Endodermal cell (in vitro differentiated cells): ENCODE measurements around the gene TAF3. TPM values are rescaled to one million over a fixed set of nuclear protein-coding genes. Genes with fewer than 3 reads are reported as not detected.

Experiments used
- DNase-seq: peaks from one replicate; pipeline ENCODE4 v3.0.0-alpha.2; 2017
- H3K27ac ChIP-seq: 2 replicates; pipeline ENCODE4 v1.5.1; 2013; ENCODE audit warnings: mild to moderate bottlenecking, low read depth, low read length, moderate library complexity
- H3K27me3 ChIP-seq: 2 replicates; pipeline ENCODE4 v1.6.1; 2013; ENCODE audit warnings: mild to moderate bottlenecking, low read length, moderate library complexity; ENCODE audit not compliant: insufficient read depth, control insufficient read depth, poor library complexity, severe bottlenecking
- H3K36me3 ChIP-seq: 2 replicates; pipeline ENCODE4 v1.7.0; 2013; ENCODE audit warnings: mild to moderate bottlenecking, low read length, moderate library complexity; ENCODE audit not compliant: control insufficient read depth, insufficient read depth
- H3K4me1 ChIP-seq: one replicate; pipeline ENCODE4 v1.7.0; 2013; ENCODE audit warnings: low read length; ENCODE audit not compliant: control insufficient read depth, insufficient read depth
- H3K4me3 ChIP-seq: 2 replicates; pipeline ENCODE4 v1.5.1; 2013; ENCODE audit warnings: mild to moderate bottlenecking, low read length, moderate library complexity
- H3K9ac ChIP-seq: 2 replicates; pipeline ENCODE4 v1.6.1; 2013; ENCODE audit warnings: mild to moderate bottlenecking, low read length, moderate library complexity; ENCODE audit not compliant: poor library complexity, severe bottlenecking; ENCODE audit errors: extremely low read depth
- H3K9me3 ChIP-seq: 2 replicates; pipeline ENCODE4 v1.6.1; 2013; ENCODE audit warnings: mild to moderate bottlenecking, low read length, moderate library complexity; ENCODE audit not compliant: control insufficient read depth
- H3K27ac Mint-ChIP-seq: 2 replicates; pipeline ENCODE4 v1.8.0; 2020; ENCODE audit warnings: mixed read lengths
- H3K27me3 Mint-ChIP-seq: 2 replicates; pipeline ENCODE4 v1.8.0; 2021; ENCODE audit warnings: mild to moderate bottlenecking, mixed read lengths; ENCODE audit not compliant: insufficient read depth
- H3K36me3 Mint-ChIP-seq: 2 replicates; pipeline ENCODE4 v1.8.0; 2020; ENCODE audit warnings: low read depth, mixed read lengths
- H3K4me1 Mint-ChIP-seq: 2 replicates; pipeline ENCODE4 v1.8.0; 2020; ENCODE audit warnings: mixed read lengths
- H3K4me3 Mint-ChIP-seq: 2 replicates; pipeline ENCODE4 v1.8.0; 2020; ENCODE audit warnings: mild to moderate bottlenecking, moderate library complexity, mixed read lengths
- H3K9me3 Mint-ChIP-seq: 2 replicates; pipeline ENCODE4 v1.8.0; 2020; ENCODE audit warnings: mild to moderate bottlenecking, mixed read lengths
- WGBS, 2 experiments: methylation state at CpG; one replicate each; pipeline versions ENCODE4 v1.1.5 to v1.1.7; 2013; ENCODE audit warnings: missing lambda C conversion rate in 2 of 2, mixed read lengths in 1 of 2; ENCODE audit not compliant: insufficient coverage in 1 of 2, insufficient read length in 1 of 2; 5-methylcytosine and 5-hydroxymethylcytosine counted together
- total RNA-seq, 2 donors: library from RNA; stranded (reverse); fragmentation: NEBNext Ultra II Directional in 1 of 2; extraction: Animal tissue kit (Norgen Biotek cat#: 25700) in 1 of 2; gene quantifications; 2 replicates in 1 of 2; 3 replicates in 1 of 2; pipeline ENCODE4 v1.2.1, GENCODE V29; 2021
- TF ChIP-seq, protein P1 (sequence below): fragments of 200-600 bp; sonication (generic); conservative IDR thresholded peaks from 2 replicates; pipeline ENCODE4 v1.5.0; 2021; ENCODE audit warnings: antibody characterized with exemption, mild to moderate bottlenecking

The TAF3 gene
- total RNA-seq, 2 donors from 2014 or later: 9.9 to 10.0 TPM

GRCh38 chr10:8041284-8041991 lies 223.1 kb downstream of the TAF3 start:
- H3K4me1 ChIP-seq: peaks cover 14% of the 10 kb centered on the region
- no peak overlapping the region for H3K27ac Mint-ChIP-seq
- H3K9me3 Mint-ChIP-seq: no peaks in the 10 kb centered on the region
- peaks cover 60% of the 10 kb centered on the region for H3K4me1 Mint-ChIP-seq
- no peak overlapping the region for H3K27ac ChIP-seq
- no peaks in the 10 kb centered on the region for H3K9me3 ChIP-seq
- H3K9ac ChIP-seq: no peak overlapping the region
- TF ChIP-seq, protein P1, sequence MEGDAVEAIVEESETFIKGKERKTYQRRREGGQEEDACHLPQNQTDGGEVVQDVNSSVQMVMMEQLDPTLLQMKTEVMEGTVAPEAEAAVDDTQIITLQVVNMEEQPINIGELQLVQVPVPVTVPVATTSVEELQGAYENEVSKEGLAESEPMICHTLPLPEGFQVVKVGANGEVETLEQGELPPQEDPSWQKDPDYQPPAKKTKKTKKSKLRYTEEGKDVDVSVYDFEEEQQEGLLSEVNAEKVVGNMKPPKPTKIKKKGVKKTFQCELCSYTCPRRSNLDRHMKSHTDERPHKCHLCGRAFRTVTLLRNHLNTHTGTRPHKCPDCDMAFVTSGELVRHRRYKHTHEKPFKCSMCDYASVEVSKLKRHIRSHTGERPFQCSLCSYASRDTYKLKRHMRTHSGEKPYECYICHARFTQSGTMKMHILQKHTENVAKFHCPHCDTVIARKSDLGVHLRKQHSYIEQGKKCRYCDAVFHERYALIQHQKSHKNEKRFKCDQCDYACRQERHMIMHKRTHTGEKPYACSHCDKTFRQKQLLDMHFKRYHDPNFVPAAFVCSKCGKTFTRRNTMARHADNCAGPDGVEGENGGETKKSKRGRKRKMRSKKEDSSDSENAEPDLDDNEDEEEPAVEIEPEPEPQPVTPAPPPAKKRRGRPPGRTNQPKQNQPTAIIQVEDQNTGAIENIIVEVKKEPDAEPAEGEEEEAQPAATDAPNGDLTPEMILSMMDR: no peak
- H3K4me3 Mint-ChIP-seq: no peak overlapping the region
- H3K27me3 Mint-ChIP-seq: peaks cover 100% of the 10 kb centered on the region
- H3K36me3 ChIP-seq: no peaks in the 10 kb centered on the region
- no peaks in the 10 kb centered on the region for H3K36me3 Mint-ChIP-seq
- no peak for DNase-seq
- peaks cover 100% of the 10 kb centered on the region for H3K27me3 ChIP-seq
- H3K4me3 ChIP-seq: no peak overlapping the region
- 9 to 19% methylated on average over 6 to 9 of the region's 10 CpGs for WGBS, 2 experiments

DNA sequence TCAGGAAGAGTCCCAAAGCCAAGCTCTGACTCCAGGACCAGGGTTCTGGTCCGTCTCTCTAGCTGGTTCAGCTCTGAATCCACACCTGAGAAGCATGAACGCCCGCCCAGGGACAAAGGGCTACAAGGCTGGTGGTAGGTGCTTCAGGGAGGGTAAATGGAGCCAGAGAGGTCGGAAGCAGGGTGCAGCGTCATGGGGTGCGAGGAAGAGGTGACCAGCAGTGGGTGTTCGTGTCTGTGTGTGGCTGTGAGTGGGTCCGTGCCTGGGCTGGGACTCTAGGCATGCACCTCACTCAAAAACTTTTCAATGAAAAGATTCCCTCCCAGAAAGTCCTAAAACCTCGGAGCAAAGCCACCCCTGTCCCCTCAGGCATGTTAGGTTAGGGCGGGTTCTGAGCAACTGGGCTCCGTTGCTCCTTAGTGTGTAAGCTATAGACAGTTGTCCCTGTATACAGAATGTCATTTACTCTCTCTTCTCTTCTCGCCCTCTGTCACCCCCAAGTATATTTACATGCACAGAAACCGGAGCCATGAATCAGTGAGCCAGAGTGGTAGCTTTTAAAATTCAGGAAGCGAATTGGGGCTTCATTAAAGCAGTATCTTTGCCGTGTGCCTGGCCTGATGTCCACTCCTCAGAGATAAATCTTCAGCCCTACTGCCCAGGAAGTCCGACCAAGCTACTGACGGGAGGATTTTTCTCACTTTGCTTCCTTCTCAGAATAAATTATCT lies 223.9 kb downstream of the TAF3 start:
- H3K9me3 ChIP-seq: no peaks in the 10 kb centered on the region
- peaks cover 16% of the 10 kb centered on the region for H3K4me1 ChIP-seq
- H3K4me3 ChIP-seq: no peak overlapping the region
- H3K27me3 Mint-ChIP-seq: peaks cover 100% of the 10 kb centered on the region
- no peak overlapping the region for H3K9ac ChIP-seq
- no peak overlapping the region for H3K27ac ChIP-seq
- 0 to 5% methylated on average over 5 to 17 of the region's 17 CpGs for WGBS, 2 experiments
- TF ChIP-seq, protein P1: no peak
- no peaks in the 10 kb centered on the region for H3K36me3 Mint-ChIP-seq
- peaks cover 100% of the 10 kb centered on the region for H3K27me3 ChIP-seq
- peak; percentile 55 for DNase-seq
- H3K4me3 Mint-ChIP-seq: peak overlapping the region; percentile 15
- peaks cover 64% of the 10 kb centered on the region for H3K4me1 Mint-ChIP-seq
- no peak overlapping the region for H3K27ac Mint-ChIP-seq
- no peaks in the 10 kb centered on the region for H3K36me3 ChIP-seq
- H3K9me3 Mint-ChIP-seq: no peaks in the 10 kb centered on the region

- H3K9me3 Mint-ChIP-seq: no peaks in the 10 kb centered on the region
Observed at GRCh38 chr10:8042721-8043568, 224.6 kb downstream of the TAF3 start.

More at GRCh38 chr10:8042721-8043568, 224.6 kb downstream of the TAF3 start:
- DNase-seq: peak; percentile 73
- Mint-ChIP-seq H3K4me3 (peak overlapping the region; percentile 86), H3K4me1 (peaks cover 65% of the 10 kb centered on the region), H3K36me3 (no peaks in the 10 kb centered on the region), H3K27me3 (peaks cover 100% of the 10 kb centered on the region), H3K27ac (no peak overlapping the region)
- TF ChIP-seq, protein P1: no peak
- WGBS, 2 experiments: 1 to 2% methylated on average over 22 to 35 of the region's 35 CpGs
- H3K9ac ChIP-seq: no peak overlapping the region
- no peaks in the 10 kb centered on the region for H3K36me3 ChIP-seq
- peaks cover 20% of the 10 kb centered on the region for H3K4me1 ChIP-seq
- H3K27me3 ChIP-seq: peaks cover 100% of the 10 kb centered on the region
- H3K27ac ChIP-seq: no peak overlapping the region
- H3K4me3 ChIP-seq: no peak overlapping the region
- no peaks in the 10 kb centered on the region for H3K9me3 ChIP-seq
